Muscle of arm (tissue), 12 donors: ENCODE data around the gene XPNPEP2. TPM values are rescaled to one million over a fixed set of nuclear protein-coding genes. Genes with fewer than 3 reads are reported as not detected.

Source experiments
- DNase-seq: peaks from one replicate; pipeline ENCODE4 v3.0.0-alpha.2; 2013
- polyA plus RNA-seq, 12 donors: library from polyadenylated mRNA; unstranded; fragments of 120-200 nt; gene quantifications; one replicate each; pipeline ENCODE4 v1.2.1, GENCODE V29; 2013; ENCODE audit not compliant: insufficient read length in 12 of 12

The XPNPEP2 gene
- polyA plus RNA-seq, 12 donors = 2.7 to 44.5 (median 3.9) TPM; not detected in 1

DNA sequence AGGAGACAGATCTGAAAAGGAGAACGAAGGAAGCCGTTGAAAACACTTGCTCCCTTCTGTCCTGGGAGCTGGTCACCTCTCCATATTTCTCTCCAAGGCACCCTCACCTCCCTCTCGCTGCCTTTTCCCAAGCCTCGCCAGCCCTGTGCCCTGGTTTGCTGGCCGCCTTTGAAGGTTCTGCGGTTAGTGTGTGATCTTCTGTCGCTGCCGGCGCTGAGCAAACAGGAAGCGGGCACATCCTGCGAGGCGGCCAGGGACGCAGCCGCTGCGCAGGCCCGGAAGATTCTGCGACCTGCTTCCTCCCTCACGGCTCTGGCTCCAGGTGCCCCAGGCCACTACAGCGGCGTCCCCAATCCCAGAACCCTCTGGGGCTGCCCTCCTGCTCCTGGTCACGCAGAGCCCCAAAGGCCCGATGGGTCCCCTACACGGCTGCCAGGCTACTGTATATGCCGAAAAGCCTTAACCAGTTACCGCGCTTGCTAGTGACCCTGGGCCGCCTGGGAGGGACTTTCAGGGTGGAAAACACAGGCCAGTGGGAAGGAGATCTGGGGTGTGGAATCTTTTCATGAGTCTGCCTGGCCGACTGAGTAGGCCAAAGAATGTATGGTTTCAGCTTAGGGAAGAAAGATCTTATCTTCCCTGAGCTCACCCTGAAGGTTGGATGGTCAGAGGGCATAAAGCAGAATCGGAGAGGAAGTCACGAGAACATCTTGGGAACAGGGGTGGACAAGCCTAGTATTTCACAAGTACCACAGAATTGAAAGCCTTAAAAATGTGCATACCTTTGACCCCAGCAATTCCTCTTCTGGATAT lies 38.6 kb downstream of the XPNPEP2 start:
- no peak for DNase-seq

DNA sequence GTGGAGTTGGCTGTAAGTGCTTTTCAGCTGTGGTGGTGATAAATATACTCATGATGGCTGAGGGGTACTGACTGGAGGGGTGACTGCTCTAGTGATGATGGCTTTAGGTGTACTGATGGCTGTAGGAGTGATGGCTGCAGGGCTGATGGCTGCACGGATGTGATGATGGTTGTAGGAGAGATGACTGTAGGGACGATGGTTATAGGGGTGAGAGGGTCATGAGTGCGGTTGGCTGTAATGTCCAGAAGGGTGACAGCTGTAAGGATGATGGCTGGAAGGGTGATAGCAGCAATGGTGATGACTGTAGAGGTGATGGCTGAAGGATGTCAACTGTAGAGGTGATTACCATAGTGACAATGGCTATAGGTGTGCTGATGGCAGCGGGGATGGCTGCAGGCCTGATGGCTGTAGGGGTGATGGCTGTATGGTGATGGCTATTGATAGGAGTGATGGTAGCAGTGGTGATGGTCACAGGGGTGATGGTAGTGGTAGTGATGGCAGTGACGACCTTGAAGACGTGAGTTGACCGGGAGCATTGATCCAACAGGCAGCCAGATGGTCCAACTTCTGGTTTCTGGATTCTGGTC lies 40.4 kb downstream of the XPNPEP2 start:
- no peak for DNase-seq

- DNase-seq = no peak
These were observed 41.0 kb downstream of the XPNPEP2 start, which contains the start of gene SASH3 for GRCh38 chrX:129779747-129780146. SASH3 (plus strand) TSS chrX:129779949; CDS start chrX:129780098, 149 bp downstream.

DNA sequence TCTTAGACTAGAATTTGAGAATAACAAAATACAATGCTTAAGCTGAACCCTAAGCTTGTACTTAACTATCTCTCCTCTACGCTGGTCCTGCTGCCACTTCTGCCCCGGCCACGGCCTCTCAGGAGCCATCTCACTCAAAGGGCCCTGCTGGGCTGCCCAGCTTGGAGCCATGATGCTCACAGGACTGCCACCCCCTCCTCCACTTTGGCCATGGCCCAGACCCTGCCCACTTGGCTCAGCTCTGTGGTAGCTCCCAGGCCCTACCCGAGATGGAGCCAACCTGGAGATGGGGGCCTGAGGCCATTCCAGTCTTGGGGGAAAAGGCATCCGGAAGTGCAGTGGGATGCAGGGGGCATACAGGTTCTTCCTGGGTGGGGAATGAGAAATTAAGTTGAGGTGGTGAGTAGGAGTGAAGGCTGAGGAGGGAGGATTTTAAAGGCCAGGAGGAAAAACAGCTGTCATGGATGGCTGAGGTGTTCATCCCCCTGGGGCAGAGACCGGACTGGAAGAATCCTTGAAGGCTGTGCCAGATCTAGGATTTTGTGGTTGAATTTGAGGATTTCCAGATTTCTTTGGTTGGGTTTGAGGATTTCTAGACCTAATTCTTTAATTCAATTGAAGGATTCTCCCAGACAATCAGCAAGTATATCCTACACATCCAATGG lies 41.8 kb downstream of the XPNPEP2 start:
- DNase-seq = no peak

DNA sequence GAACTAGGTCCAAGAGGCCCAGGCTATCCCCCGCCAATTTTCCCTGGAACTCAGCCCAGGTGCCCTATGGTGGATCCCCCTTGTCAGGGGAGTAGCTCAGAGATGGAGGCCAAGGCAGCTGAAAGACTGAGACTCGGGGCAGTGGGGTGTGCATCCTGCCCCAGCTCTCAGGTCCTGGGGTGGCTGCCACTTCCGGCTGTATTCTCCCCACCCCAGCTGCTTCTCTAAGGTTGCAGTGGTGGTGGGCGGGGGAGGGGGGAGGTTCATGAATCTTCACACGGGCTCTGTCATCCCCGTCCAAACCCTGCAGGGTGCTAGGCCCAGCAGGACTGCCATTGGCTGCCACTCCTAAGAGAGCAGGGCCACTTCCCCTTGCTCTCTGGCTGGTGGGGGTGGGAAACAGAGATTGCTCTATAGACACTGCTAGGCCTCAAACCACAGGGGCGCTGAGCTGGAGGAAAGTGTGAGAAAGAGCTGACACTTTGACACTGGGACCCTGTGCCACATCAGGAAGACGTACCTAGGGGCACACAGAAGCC lies 42.4 kb downstream of the XPNPEP2 start:
- DNase-seq = no peak

GRCh38 chrX:129781680-129782495 lies 43.1 kb downstream of the XPNPEP2 start:
- DNase-seq = no peak

- DNase-seq = no peak
These were observed 43.9 kb downstream of the XPNPEP2 start for GRCh38 chrX:129782706-129783105.

DNA sequence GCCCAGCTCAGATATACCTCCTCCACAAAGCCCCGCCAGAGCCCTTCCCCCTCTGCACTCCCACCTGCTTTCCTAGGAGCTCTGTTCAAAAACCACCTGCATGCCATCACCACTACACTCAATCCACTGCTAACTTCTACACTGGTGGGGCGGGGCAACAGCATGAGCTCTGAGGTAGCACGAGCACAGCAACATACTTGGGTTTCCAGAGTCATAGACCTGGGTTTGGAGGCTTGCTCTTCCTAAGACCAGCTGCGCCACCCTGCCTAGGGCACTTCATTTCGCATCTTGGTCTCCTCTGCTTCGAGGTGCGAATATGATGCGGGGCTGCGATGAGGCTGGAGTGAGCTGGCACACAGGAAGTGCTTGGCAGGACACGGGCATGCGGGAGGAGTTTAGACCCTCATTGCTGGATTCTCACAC lies 44.5 kb downstream of the XPNPEP2 start:
- no peak for DNase-seq

DNA sequence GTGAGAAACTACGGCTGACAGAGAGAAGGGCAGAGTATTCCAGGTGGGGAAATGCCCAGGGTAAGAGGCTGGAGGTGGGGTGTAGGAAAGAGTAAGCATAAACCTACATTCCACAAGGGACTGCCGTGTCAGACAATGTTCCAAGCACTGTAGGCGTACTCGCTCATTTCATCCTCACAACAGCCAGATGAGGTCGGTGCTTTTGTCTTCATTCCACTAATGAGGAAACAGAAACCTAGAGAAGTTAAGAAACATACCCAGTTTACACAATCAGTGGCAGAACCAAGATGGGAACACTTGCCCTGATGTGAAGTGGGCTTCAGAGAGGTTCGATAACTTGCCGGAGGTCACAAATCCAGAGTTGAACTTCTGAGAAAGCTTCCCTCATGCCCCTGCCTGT lies 45.6 kb downstream of the XPNPEP2 start:
- no peak for DNase-seq

- no peak for DNase-seq
These were observed 46.6 kb downstream of the XPNPEP2 start for GRCh38 chrX:129785160-129785947.

- no peak for DNase-seq
These were observed 47.5 kb downstream of the XPNPEP2 start for GRCh38 chrX:129786210-129786651.

DNA sequence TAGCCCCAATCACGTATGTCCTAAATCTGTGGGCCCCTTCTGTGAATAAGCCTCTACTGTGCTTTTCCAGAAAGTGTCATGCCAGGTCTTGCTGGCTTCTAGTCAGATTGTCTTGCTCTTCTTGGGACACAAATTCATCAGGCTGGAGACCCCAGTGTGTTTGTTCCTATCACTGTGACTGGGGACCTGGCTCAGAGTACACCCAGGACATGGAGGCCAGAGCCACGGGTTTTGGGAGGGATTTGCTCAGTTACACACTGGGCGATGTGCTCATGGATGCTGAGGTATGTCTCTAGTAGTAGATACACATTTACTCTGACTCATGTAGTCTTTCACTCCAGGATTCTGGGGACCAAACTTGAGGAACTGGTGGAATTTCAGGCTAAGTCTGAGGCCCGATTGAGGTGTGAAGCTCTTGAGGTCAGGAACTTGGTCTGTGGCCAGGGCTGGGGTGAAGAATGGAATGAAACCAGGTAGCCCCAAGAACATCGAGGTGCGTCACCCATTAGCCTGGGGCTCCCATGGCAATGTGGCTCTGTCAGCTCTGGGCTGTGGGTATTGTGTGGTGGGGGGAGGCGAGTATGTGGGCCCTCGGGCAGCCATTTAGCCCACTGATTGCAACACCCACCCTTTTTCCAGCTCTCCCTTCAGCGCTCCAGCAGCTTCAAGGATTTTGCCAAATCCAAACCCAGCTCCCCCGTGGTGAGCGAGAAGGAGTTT lies 48.7 kb downstream of the XPNPEP2 start:
- no peak for DNase-seq

DNA sequence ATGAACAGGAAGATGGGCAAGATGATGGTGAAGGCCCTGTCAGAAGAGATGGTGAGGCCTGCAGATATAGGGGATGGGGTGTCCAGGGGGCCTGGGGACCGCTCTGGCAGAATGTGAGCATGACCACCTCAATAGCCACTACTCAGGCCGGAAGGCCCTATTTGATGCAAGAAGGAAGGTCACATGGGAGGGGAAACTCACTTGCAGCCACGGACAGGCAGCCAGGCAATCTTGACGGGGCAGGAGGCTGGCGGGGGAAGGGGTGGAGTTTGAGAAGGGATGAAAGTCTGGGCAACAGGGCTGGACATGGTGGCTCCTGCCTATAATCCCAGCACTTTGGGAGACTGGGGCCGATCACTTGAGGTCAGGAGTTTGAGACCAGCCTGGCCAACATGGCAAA lies 49.7 kb downstream of the XPNPEP2 start:
- DNase-seq = no peak

GRCh38 chrX:129790146-129790545 lies 51.4 kb downstream of the XPNPEP2 start:
- DNase-seq = no peak

DNA sequence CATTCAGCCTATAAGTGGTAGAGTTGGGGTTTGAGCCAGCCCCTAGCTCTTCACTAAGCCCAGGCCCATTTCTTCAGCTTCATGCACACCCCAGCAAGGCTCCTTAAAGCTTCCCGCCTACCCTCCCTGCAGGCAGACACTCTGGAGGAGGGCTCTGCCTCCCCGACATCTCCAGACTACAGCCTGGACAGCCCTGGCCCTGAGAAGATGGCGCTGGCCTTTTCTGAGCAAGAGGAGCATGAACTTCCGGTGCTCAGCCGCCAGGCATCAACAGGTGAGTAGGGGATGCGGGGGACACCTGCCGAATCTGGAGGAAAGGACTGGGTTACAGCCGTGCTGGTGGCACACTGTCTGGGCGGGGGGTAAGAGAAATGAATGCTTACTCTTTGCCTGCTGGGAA lies 52.0 kb downstream of the XPNPEP2 start:
- DNase-seq = no peak

GRCh38 chrX:129791336-129791735 lies 52.6 kb downstream of the XPNPEP2 start:
- no peak for DNase-seq

GRCh38 chrX:129791961-129792570 lies 53.3 kb downstream of the XPNPEP2 start:
- no peak for DNase-seq

- no peak for DNase-seq
These were observed 54.0 kb downstream of the XPNPEP2 start for GRCh38 chrX:129792586-129793291.
